Medulla oblongata (tissue), 1 donor: ENCODE data around the gene APAF1.

Source experiments
- DNase-seq: peaks from one replicate; pipeline ENCODE4 v3.0.0-alpha.2; 2015; ENCODE audit errors: extremely low spot score

The APAF1 gene

DNA sequence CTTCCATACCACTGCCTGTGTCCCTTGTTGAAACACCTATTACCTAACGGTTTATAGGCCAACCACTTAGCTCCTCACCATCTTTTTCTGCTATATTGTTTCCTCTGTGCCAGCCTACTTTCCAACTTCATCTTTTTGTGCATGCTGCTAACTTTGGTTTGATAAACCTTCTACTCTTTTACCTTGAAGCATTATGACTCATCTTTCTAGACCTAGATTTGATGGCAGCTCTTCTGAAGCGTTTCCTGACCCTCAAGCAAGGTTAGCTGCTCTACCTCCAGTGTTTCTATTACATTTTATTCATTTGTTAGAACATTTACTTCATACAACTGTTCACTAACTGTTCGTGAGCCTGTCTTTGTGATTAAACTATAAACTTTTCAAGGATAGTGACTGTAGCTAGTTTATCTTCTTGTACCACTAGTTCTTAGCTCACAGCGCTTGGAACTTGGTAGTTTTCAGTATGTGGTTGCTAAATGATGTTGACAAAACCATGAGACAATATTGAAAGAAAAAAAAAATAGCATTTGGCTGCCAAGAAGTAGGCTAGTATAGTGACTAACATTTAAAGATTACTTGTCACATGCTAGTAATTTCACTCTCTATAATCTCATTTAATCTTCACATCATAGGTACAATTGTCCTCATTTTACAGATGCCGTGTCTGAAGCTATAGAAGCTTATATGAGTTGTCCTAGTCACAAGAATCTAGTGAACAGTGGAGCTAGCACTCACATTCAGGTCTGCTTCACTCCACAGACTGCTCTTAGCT is 79.5 kb downstream of the APAF1 start:
- DNase-seq: no peak

- DNase-seq: peak; percentile 90
Measured at GRCh38 chr12:98725476-98726247, 80.6 kb downstream of the APAF1 start.

DNA sequence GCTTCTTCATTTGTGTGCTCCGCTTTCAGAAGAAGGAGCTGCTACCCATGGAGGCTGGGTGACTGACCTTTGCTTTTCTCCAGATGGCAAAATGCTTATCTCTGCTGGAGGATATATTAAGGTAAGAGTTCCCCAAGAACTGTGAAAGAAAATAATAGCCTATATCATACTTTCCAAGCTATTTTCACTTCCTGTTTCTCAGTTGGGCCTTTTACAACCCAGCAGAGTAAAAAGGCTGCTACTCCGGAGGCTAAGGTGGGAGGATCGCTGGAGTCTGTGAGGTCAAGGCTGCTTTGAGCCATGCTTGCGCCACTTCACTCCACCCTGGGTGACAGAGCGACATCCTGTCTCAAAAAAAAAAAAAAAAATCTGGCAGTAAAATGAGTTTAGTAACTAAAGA is 82.1 kb downstream of the APAF1 start:
- DNase-seq: no peak

DNA sequence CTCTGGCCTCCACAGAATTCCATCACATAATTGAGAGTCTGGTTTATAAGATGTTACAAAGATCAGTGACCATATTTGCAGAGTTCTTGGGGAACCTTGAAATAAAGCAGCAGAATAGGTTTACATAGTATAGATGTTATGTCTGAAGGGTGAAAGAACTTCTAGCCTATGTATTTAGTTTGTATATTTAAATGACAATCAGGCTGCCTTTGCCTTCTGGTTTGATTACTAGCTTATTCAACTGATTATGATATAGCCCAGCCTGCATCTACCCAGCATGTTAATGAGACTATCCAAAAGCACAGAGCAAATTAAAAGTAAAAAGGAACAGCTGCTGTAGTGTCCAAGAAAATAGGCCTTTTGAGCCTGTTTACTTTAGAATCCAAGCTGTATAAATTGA is 85.3 kb downstream of the APAF1 start:
- no peak for DNase-seq

GRCh38 chr12:98733667-98734350 is 88.7 kb downstream of the APAF1 start:
- DNase-seq: no peak

GRCh38 chr12:98735821-98736220 is 90.7 kb downstream of the APAF1 start:
- no peak for DNase-seq

- peak; percentile 56 for DNase-seq
Measured at GRCh38 chr12:98736352-98737321, 91.5 kb downstream of the APAF1 start.

- no peak for DNase-seq
Measured at GRCh38 chr12:98737322-98737712, 92.2 kb downstream of the APAF1 start.

DNA sequence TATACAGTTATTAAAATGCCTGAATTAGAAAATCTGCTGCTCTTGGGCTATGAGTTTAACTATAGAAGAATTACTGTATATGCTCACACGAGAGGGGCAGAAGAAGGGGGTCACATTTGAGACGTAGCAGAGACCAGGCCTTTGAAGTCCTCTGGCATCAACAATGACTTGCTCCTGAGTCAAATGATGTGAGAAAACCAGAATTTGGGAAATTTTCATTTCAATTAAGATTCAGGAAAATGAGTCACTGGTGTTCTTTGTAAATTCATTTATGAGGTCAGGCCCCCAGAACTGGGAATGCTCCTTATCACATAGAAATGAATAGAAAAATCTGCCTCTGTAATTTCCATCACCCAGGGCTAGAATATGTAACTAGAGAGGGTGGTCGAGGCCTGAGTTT is 92.9 kb downstream of the APAF1 start:
- no peak for DNase-seq

DNA sequence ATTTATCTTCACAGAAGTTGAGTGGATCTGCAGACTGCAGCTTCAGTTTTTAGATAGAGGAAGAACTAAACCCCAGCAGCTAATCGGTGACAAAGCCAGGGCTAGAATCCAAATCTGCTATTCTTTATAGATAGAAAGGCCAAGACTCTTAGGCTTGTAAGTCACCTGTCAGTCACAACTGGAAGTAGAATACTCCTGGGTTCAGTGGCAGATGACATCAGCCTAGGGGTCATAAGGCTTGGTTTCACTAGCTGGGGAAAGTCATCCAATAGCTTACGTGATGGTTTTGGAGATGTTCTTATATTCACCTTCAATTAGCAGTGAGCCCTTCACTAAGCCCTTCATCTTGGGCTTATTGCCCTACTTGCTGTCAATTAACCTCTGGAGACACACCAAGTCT is 93.4 kb downstream of the APAF1 start:
- no peak for DNase-seq

GRCh38 chr12:98740751-98741150 is 95.7 kb downstream of the APAF1 start:
- no peak for DNase-seq

DNA sequence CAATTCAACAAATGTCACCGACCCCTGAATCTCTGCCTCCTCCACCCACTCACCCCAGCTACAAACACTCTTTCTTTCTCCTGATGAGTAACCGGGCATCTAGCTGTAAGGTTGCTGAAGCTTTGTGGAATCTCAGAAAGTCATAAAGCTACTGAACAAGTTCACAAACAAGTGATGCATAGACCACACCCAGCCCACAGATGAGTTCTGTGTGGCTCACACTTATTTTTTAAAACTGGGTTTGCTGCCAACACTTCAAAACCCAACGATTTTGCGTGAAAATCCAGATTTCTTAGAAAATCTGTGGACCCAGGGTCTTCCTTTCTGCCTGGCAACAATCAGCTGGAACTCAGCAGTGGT is 96.1 kb downstream of the APAF1 start:
- DNase-seq: no peak

DNA sequence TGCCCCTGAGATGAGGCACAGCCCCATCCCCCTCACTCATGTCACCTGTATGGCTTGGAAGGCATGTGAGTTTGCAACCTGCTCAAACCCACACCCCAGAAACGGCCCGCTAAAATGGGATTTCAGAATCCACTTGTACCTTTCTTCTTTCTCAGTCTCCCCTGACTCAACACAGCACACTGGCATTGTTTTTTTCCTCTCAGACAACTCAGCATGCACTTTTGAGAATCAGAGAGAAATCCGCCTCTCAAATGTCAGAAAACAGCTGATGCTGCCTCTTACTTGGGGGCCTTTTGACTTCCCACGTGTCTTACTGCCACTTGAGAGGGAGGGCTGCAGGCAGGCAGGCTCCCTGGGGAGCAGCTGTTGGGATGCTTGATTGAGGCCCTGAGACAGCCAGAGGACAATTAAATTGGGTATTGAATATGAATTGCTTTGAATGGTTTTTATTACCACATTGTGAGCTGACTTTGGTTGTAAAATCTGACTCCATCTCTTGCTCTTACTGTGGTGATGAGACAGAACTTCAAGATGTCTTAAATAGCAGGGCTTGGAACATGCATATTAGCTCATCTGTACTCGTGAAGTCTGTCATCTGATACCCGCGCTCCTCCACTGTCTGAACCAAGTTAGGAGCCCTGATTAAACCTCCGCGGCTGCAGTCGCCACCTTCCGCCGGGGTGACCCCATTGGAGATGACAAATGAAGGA is 96.6 kb downstream of the APAF1 start:
- no peak for DNase-seq

DNA sequence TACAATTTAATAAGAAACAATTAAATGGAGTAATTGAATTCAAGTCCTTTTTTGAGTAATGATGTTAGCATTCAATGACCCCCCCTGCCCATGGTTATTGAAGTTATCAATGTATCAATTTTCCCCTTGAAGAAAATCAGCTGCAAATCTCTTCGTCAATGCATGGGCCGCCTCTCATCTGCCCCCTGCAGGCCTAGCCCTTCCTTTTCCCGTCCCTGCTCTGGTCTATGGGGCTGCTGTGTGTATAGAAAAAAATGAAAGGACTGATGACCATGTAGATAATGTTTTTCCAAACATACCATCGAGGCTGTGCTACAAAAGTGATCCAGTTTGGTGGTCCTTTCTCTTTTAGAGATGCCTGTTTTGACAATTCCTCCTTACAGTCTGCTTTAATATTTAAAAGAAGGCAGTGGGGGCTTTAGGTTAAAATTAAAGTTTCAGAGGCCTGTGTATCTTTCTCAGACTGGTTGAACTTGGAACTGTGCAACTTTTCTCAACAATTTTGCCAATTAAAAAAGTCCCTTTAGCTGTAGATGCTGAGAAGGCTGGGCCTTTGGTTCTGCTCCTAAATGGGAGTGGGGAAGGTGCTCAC is 98.4 kb downstream of the APAF1 start:
- peak; percentile 57 for DNase-seq

DNA sequence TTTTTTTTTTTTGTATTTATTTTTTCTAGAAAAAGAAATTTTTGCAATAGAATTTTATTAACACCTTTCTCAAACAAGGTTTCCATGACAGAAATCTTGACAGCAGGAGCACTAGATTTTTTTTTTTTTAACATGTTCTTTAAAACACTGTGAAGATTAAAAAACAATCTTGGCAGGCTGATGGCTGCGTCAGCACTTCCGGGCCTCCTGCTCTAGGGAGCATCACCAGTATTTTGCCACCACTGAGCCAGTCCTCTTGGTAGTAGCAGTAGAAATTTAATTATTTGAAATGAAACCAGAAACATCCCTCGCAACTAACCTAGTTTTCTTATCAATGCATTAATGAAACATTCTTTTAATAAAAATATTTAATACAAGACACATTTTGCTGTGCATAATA is 99.6 kb downstream of the APAF1 start:
- no peak for DNase-seq

DNA sequence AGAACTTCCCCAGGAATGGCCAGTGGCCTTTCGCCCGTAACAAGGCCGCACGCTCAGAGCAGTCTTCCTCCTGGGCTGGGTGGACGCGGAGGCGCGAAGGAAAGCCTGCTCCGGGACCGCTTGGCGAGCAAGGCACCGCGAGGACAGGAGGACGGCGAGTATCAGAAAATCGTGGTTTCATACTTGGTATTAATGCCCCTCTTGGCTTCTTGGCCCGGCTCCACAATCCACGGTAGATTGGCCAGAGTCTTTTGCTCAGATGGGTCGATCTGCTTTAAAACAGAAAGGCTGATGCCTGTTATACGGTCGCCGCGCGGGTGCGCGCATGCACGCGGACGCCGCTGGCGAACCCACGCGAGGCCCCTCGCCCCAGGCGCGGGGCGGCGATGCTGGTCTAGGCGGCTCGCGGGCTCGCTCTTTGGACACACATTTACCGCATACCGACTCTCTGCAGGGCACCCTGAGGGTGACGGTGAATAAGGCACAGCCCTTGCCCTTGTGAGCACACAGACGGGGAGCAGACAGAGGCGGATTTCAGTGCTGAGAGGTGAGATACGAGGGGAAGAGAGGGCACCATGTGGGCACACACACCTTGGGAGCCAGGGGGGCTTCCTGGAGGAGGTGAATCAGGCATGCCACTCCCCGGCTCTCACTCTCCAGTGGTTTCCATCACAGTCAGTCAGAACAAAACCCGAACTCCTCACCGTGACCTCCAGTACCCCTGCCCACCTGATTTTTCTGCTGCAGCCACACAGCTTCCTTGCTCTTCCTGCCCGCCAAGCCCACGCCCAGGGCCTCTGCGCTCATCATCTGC is 100.7 kb downstream of the APAF1 start:
- DNase-seq: no peak

DNA sequence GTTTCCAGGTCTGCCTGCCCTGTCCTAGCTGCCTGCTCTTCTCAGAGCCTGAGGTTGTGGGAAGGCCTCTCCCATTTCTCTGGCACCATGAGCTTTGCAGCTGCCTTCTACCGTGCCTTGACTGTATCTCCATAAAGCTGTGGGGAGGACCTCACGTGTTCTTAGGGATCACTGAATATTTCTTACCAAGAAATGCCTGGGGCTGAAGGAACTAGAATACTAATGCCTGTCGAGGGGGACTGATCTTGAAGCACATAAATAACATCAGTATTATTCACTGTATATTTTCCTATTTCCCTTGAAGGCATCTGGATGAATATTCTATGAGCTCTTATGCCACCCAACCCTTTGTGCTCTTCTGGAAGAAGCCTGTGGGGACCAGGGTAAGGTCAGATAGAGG is 103.4 kb downstream of the APAF1 start:
- no peak for DNase-seq

DNA sequence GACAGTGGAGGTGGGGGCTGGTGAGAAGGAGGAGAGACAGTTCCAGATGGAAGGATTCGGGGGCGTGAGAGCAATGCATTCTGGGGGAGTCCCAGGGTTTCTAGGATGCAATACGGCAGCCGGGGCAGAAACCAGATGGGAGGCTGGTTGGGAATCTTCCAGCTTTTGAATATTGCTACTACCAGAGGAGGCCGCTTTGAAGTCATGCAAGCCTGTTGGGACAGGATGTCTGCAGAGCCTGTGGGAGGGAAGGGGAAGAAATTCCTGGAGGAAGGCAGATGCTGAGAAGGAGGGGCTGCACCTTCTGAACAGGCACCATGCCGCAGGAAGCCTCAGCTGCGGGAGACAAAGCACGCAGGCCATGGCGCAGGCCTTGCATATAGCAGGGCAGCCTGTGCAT is 105.4 kb downstream of the APAF1 start:
- DNase-seq: no peak

- DNase-seq: no peak
Measured at GRCh38 chr12:98751580-98752115, 106.6 kb downstream of the APAF1 start.
